NT2/D1 (cell line): ENCODE measurements around the gene SCAP.

Source experiments
- SUZ12 ChIP-seq: IDR thresholded peaks from 2 replicates; pipeline ENCODE4 v1.6.1; 2011; ENCODE audit not compliant: insufficient read length, insufficient read depth; ENCODE audit errors: extremely low read depth
- YY1 ChIP-seq: IDR thresholded peaks from 2 replicates; pipeline ENCODE4 v1.6.1; 2011; ENCODE audit not compliant: insufficient read length, insufficient read depth
- ZNF274 ChIP-seq: IDR thresholded peaks from 2 replicates; pipeline ENCODE4 v1.6.1; 2011; ENCODE audit warnings: mild to moderate bottlenecking, low read depth, low read length

- TF ChIP-seq SUZ12 (no peak), YY1 (no peak), ZNF274 (no peak)
Observed at GRCh38 chr3:47425959-47426358, 49.8 kb downstream of the SCAP start.
